Mononuclear cell (primary cell): Measurements from ENCODE around the gene PITPNC1. TPM values are rescaled to one million over a fixed set of nuclear protein-coding genes. Genes with fewer than 3 reads are reported as not detected.
"Not testable (repeated sequence)": the region's sequence is repeated elsewhere in the genome, so short reads cannot be mapped to it uniquely, and the experiment has no call there.

ENCODE experiments used
- H3K27me3 ChIP-seq: 2 replicates; pipeline ENCODE4 v1.6.0; 2011; ENCODE audit warnings: low read length, control low read depth; ENCODE audit not compliant: insufficient read depth
- H3K4me1 ChIP-seq: 2 replicates; pipeline ENCODE4 v1.5.1; 2011; ENCODE audit warnings: mild to moderate bottlenecking, low read length, control low read depth; ENCODE audit not compliant: insufficient read depth
- H3K4me3 ChIP-seq: 2 replicates; pipeline ENCODE4 v1.5.1; 2011; ENCODE audit warnings: mild to moderate bottlenecking, low read length, moderate library complexity
- H3K9me3 ChIP-seq: 2 replicates; pipeline ENCODE4 v1.5.1; 2011; ENCODE audit warnings: low read depth, mild to moderate bottlenecking, control low read depth, low read length
- total RNA-seq: library from RNA; depleted of rRNA; stranded (reverse); fragments of >200 nt; gene quantifications from one replicate; pipeline ENCODE4 v1.2.3, GENCODE V29; 2012

PITPNC1 gene
- total RNA-seq, 1 donor, result 52.8 TPM

- no peaks in the 10 kb centered on the region for H3K9me3 ChIP-seq
- no peak overlapping the region for H3K4me3 ChIP-seq
- H3K27me3 ChIP-seq, result no peaks in the 10 kb centered on the region
- H3K4me1 ChIP-seq, result peaks cover 39% of the 10 kb centered on the region
Observed at GRCh38 chr17:67469208-67469980, 92.3 kb downstream of the PITPNC1 start.

GRCh38 chr17:67470163-67470562 lies 93.1 kb downstream of the PITPNC1 start:
- Histone ChIP-seq H3K4me1 (peaks cover 45% of the 10 kb centered on the region), H3K27me3 (no peaks in the 10 kb centered on the region), H3K9me3 (no peaks in the 10 kb centered on the region), H3K4me3 (no peak overlapping the region)

GRCh38 chr17:67471118-67471517 lies 94.0 kb downstream of the PITPNC1 start:
- Histone ChIP-seq H3K9me3 (no peaks in the 10 kb centered on the region), H3K4me3 (no peak overlapping the region), H3K27me3 (no peaks in the 10 kb centered on the region), H3K4me1 (peaks cover 46% of the 10 kb centered on the region)

- H3K27me3 ChIP-seq, H3K9me3 ChIP-seq, H3K4me3 ChIP-seq: not testable (repeated sequence)
- peaks cover 50% of the 10 kb centered on the region for H3K4me1 ChIP-seq
Observed at GRCh38 chr17:67472606-67473005, 95.5 kb downstream of the PITPNC1 start.

- Histone ChIP-seq H3K9me3 (no peaks in the 10 kb centered on the region), H3K4me1 (peaks cover 56% of the 10 kb centered on the region), H3K4me3 (no peak overlapping the region), H3K27me3 (no peaks in the 10 kb centered on the region)
Observed at GRCh38 chr17:67474081-67474661, 97.1 kb downstream of the PITPNC1 start.

- Histone ChIP-seq H3K9me3 (no peaks in the 10 kb centered on the region), H3K4me3 (no peak overlapping the region), H3K4me1 (peaks cover 44% of the 10 kb centered on the region), H3K27me3 (no peaks in the 10 kb centered on the region)
Observed at GRCh38 chr17:67475161-67475937, 98.3 kb downstream of the PITPNC1 start.

- H3K27me3 ChIP-seq, result no peaks in the 10 kb centered on the region
- peaks cover 52% of the 10 kb centered on the region for H3K4me1 ChIP-seq
- no peaks in the 10 kb centered on the region for H3K9me3 ChIP-seq
- H3K4me3 ChIP-seq, result no peak overlapping the region
Observed at GRCh38 chr17:67476787-67477335, 99.8 kb downstream of the PITPNC1 start.

- no peak overlapping the region for H3K4me3 ChIP-seq
- no peaks in the 10 kb centered on the region for H3K27me3 ChIP-seq
- peaks cover 56% of the 10 kb centered on the region for H3K4me1 ChIP-seq
- H3K9me3 ChIP-seq, result no peaks in the 10 kb centered on the region
Observed at GRCh38 chr17:67477687-67478086, 100.6 kb downstream of the PITPNC1 start.

- H3K4me1 ChIP-seq, result peaks cover 60% of the 10 kb centered on the region
- no peak overlapping the region for H3K4me3 ChIP-seq
- H3K9me3 ChIP-seq, result no peaks in the 10 kb centered on the region
- H3K27me3 ChIP-seq, result no peaks in the 10 kb centered on the region
Observed at GRCh38 chr17:67478401-67479041, 101.4 kb downstream of the PITPNC1 start.

GRCh38 chr17:67479148-67479547 lies 102.1 kb downstream of the PITPNC1 start:
- Histone ChIP-seq H3K27me3 (no peaks in the 10 kb centered on the region), H3K4me3 (no peak overlapping the region), H3K9me3 (no peaks in the 10 kb centered on the region), H3K4me1 (peaks cover 57% of the 10 kb centered on the region)

GRCh38 chr17:67480959-67481358 lies 103.9 kb downstream of the PITPNC1 start:
- H3K4me1 ChIP-seq, result peaks cover 41% of the 10 kb centered on the region
- not testable (repeated sequence) for H3K4me3 ChIP-seq, H3K9me3 ChIP-seq

GRCh38 chr17:67481808-67482207 lies 104.7 kb downstream of the PITPNC1 start:
- Histone ChIP-seq H3K4me3 (no peak overlapping the region), H3K4me1 (peaks cover 45% of the 10 kb centered on the region), H3K27me3 (no peaks in the 10 kb centered on the region), H3K9me3 (no peaks in the 10 kb centered on the region)

More at GRCh38 chr17:67480959-67481358, 103.9 kb downstream of the PITPNC1 start:
- H3K27me3 ChIP-seq, result not testable (repeated sequence)

- Histone ChIP-seq H3K27me3 (no peaks in the 10 kb centered on the region), H3K9me3 (no peaks in the 10 kb centered on the region), H3K4me3 (no peak overlapping the region), H3K4me1 (peaks cover 45% of the 10 kb centered on the region)
Observed at GRCh38 chr17:67482764-67483163, 105.7 kb downstream of the PITPNC1 start.

- peaks cover 36% of the 10 kb centered on the region for H3K4me1 ChIP-seq
- H3K4me3 ChIP-seq, result no peak overlapping the region
- H3K9me3 ChIP-seq, result no peaks in the 10 kb centered on the region
- no peaks in the 10 kb centered on the region for H3K27me3 ChIP-seq
Observed at GRCh38 chr17:67484261-67484660, 107.2 kb downstream of the PITPNC1 start.

- Histone ChIP-seq H3K27me3 (no peaks in the 10 kb centered on the region), H3K9me3 (no peaks in the 10 kb centered on the region), H3K4me1 (peaks cover 37% of the 10 kb centered on the region), H3K4me3 (no peak overlapping the region)
Observed at GRCh38 chr17:67485666-67486065, 108.6 kb downstream of the PITPNC1 start.
